GM12874 (cell line): Measurements from ENCODE around the gene SLC12A7.

Source experiments
- CTCF ChIP-seq: IDR thresholded peaks from 2 replicates; pipeline ENCODE4 v1.5.1; 2011; ENCODE audit warnings: low read depth, mild to moderate bottlenecking, control low read depth, low read length, moderate library complexity; ENCODE audit not compliant: insufficient read depth

The SLC12A7 gene

GRCh38 chr5:1053391-1054017, 58.4 kb downstream of the SLC12A7 start:
- no peak for TF ChIP-seq CTCF

DNA sequence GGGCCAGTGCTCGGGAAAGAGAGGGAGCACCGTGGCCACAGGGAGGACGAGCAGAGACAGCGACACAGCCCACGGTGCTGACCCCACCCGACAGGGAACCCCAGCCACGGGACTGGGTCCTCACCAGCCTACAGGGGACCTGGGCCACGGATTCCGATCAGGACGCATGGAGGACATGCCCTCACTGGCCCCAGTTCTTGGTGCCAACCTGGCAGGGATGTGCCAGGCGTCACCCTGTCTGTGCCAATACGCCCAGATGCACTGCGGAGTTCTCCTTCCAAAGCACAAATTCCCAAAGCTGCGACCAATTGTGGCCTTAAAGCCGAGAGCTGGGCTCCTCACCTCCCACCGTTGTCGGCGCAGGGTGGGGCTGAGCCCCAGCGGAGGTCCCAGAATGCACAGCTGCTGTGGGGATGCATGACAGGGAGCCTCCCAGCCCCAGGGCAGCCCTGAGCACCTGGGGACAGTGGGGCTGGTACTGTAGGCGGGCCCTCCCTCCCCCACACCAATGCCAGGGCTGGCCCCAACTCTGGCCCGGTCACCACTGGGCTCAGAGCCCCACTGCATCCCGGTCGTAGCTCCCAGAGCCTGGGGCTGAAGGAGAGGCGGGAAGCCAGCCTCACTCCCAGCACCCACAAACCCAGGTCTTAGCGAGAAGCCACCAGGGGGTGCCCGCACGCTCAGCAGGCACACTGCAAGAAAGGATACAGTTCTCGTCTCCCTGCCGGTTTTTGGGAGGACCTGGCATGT, 59.0 kb downstream of the SLC12A7 start:
- no peak for TF ChIP-seq CTCF

DNA sequence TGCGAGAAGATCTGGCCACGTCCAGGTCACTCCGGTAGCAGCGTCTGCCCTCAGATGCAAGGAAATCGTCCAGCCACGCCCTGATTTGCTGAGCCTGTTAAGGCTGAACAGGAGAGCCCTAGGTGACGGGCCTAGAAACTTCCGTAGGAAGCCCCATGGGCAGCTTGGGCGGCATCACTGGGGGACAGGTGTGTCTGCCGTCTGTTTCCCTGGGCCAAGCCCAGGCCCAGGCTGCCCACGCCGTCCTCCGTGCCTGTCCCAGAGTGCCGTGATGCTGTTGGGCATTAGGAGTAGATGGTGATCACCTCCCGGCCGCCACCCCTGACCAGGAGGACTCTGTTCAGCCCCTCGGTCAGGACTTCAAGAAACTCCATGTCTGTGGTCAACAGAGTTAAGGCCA, 59.8 kb downstream of the SLC12A7 start:
- TF ChIP-seq CTCF = no peak

DNA sequence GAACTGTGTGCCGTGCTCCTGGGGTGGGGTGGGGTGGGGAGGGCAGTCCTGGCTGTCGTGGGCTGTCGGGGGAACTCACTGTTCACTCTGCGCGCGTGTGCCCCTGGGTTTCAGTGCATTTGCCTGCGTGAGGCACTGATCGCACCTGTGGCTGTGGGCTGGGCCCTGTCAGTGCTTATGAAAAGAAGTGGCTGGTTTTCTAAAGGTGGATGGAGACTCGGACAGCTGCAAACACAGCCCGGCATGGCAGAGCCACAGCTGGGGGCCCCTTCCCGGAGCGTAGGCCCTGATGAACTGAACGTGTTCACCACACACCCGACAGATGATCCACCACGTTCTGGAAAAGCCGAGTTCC, 60.5 kb downstream of the SLC12A7 start:
- TF ChIP-seq CTCF = no peak

- TF ChIP-seq CTCF = no peak
These were observed 61.2 kb downstream of the SLC12A7 start for GRCh38 chr5:1050423-1051365.

DNA sequence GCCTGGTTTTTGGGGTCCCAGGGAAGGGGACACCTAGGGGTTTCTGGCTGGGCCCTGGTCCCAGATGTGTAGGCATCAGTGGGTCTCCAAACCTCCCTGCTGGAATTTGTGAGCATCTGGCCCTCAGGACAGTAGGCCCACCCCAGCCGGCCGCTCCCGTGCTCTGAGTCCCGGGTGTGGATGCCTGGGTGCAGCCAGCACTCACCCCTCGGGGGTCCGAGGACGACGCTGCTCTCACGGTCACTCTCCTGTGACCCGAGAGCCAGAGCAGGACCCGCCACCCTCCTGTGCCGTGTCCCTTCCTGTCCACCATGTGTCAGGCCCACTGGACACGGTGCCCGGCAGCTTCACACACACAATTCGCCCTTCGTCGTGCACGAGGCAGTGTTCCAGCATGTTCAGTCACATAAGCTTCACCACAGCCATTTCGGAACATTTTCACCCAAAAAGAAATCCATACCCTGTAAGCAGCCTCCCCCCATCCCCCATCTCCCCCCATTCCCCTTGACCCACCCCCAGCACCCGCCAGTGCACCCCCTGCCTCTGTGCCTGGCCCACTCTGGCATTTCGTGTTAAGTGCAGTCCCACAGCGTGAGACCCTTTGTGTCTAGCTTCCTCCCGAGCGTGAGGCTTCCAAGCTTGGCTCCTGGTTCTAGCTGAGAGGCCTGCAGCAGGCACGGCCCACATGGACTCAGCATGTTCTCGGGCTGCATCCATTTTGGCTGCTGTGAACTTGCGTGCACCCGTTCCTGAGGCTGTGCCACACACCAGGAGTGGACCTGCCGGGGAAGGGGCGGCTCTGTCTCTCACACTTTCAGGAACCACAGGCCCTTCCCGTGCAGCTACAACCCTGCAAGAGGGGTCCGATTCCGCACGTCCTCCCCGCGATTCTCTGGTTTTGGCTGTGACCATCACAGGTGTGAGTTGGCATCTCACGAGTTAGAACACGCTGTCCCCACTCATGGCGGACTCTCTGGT, 62.7 kb downstream of the SLC12A7 start:
- no peak for TF ChIP-seq CTCF
